HCT116 (cell line): ENCODE data around the gene DTNBP1. TPM values are rescaled to one million over a fixed set of nuclear protein-coding genes. Genes with fewer than 3 reads are reported as not detected.

Source experiments
- ATAC-seq: fragments of 200-7000 bp; cut with Tn5 transposase; 2 replicates; pipeline ENCODE4 v1.9.1; 2020; ENCODE audit warnings: mild to moderate bottlenecking, moderate library complexity
- BruUV-seq: library from RNA; stranded (reverse); fragments of 400-500 nt; replicated peaks from 2 replicates; lab custom pipeline; 2021; lab: Mats Ljungman, UMichigan
- CTCF ChIA-PET: fragments of 300-600 bp; sonication (Branson Sonifier 250); formaldehyde crosslinking; loops from one replicate; lab custom pipeline; 2021; ENCODE audit warnings: antibody characterized with exemption; lab: Charles Lee
- POLR2A ChIA-PET: fragments of 300-600, 350-600 bp; sonication (Branson Sonifier 250); formaldehyde crosslinking; loops from one replicate; lab custom pipeline; 2021; ENCODE audit warnings: antibody characterized with exemption; lab: Charles Lee
- RAD21 ChIA-PET, 2 experiments: fragments of 300-600 bp; sonication (Branson Sonifier 250); formaldehyde crosslinking; loops; one replicate each; lab custom pipeline; 2023; ENCODE audit warnings: low total read pairs in 2 of 2; ENCODE audit not compliant: uncharacterized antibody in 2 of 2, unreplicated experiment in 2 of 2, low non-redundant PET in 1 of 2; lab: Charles Lee
- DNase-seq: peaks from one replicate; pipeline ENCODE4 v3.0.0-alpha.2; 2010; ENCODE audit warnings: low read depth, low spot score
- H2AFZ ChIP-seq: fragments of 200-600 bp; shearing (Covaris generic), sonication (generic); 2 replicates; pipeline ENCODE4 v1.6.1; 2017; ENCODE audit warnings: low read depth, mixed run types, mixed read lengths, antibody characterized with exemption, low read length; ENCODE audit not compliant: poor library complexity, severe bottlenecking
- H3K27ac ChIP-seq: 2 replicates; pipeline ENCODE4 v1.5.1; 2012; ENCODE audit warnings: low read depth, low read length
- H3K27me3 ChIP-seq: fragments of 200-600 bp; sonication (generic); 2 replicates; pipeline ENCODE4 v1.6.1; 2016; ENCODE audit warnings: mixed run types, low read length, mixed read lengths; ENCODE audit not compliant: insufficient read depth
- H3K36me3 ChIP-seq, 2 experiments: fragments of 200-500 bp in 1 of 2; fragments of 200-600 bp in 1 of 2; sonication (Bioruptor generic) in 1 of 2; sonication (generic) in 1 of 2; 2 replicates each; pipeline versions ENCODE4 v1.5.1 to v1.6.1; 2014 to 2016; ENCODE audit warnings: low read length in 2 of 2, inconsistent platforms in 1 of 2, mixed read lengths in 1 of 2, mixed run types in 1 of 2; ENCODE audit not compliant: insufficient read depth in 2 of 2, control insufficient read depth in 1 of 2
- H3K4me1 ChIP-seq, 2 experiments: fragments of 200-600 bp in 1 of 2; sonication (generic) in 1 of 2; 2 replicates each; pipeline versions ENCODE4 v1.5.1 to v1.6.1; 2012 to 2017; ENCODE audit warnings: low read length in 2 of 2, inconsistent platforms in 1 of 2, mild to moderate bottlenecking in 1 of 2, mixed read lengths in 1 of 2, mixed run types in 1 of 2, moderate library complexity in 1 of 2; ENCODE audit not compliant: insufficient read depth in 2 of 2, control insufficient read depth in 1 of 2
- H3K4me2 ChIP-seq: fragments of 200-600 bp; sonication (generic); 2 replicates; pipeline ENCODE4 v1.6.1; 2017; ENCODE audit warnings: mixed run types, low read length, mixed read lengths
- H3K4me3 ChIP-seq, 2 experiments: fragments of 200-600 bp in 1 of 2; sonication (generic) in 1 of 2; replicated peaks in 1 of 2; 2 replicates each; pipeline ENCODE4 v1.5.1; 2011 to 2016; ENCODE audit warnings: low read length in 2 of 2, control low read depth in 1 of 2, low read depth in 1 of 2, mild to moderate bottlenecking in 1 of 2, mixed read lengths in 1 of 2, mixed run types in 1 of 2
- H3K79me2 ChIP-seq: fragments of 200-600 bp; sonication (generic); 2 replicates; pipeline ENCODE4 v1.6.1; 2017; ENCODE audit warnings: mild to moderate bottlenecking, mixed run types, low read length, moderate library complexity, mixed read lengths; ENCODE audit not compliant: insufficient read depth
- H3K9ac ChIP-seq: fragments of 200-600 bp; sonication (generic); 2 replicates; pipeline ENCODE4 v1.6.1; 2016; ENCODE audit warnings: low read length, mixed read lengths
- H3K9me2 ChIP-seq: fragments of 200-600 bp; sonication (generic), shearing (Covaris generic); 2 replicates; pipeline ENCODE4 v1.6.1; 2017; ENCODE audit warnings: mixed run types, mild to moderate bottlenecking, moderate library complexity; ENCODE audit not compliant: insufficient read depth
- H3K9me3 ChIP-seq, 2 experiments: fragments of 200-500 bp in 1 of 2; fragments of 200-600 bp in 1 of 2; sonication (Bioruptor generic) in 1 of 2; sonication (generic) in 1 of 2; 2 replicates each; pipeline ENCODE4 v1.6.1; 2014 to 2017; ENCODE audit warnings: low read length in 2 of 2, mixed read lengths in 2 of 2, inconsistent platforms in 1 of 2, low read depth in 1 of 2, mild to moderate bottlenecking in 1 of 2, mixed run types in 1 of 2, moderate library complexity in 1 of 2; ENCODE audit not compliant: control insufficient read depth in 1 of 2, insufficient read depth in 1 of 2
- H4K20me1 ChIP-seq: fragments of 200-600 bp; sonication (generic), shearing (Covaris generic); 2 replicates; pipeline ENCODE4 v1.6.1; 2017; ENCODE audit warnings: mixed run types, mild to moderate bottlenecking, moderate library complexity; ENCODE audit not compliant: insufficient read depth
- ATF3 ChIP-seq: IDR thresholded peaks from 2 replicates; pipeline ENCODE4 v1.6.1; 2012
- EZH2phosphoT487 ChIP-seq: fragments of 200-600 bp; IDR thresholded peaks from 2 replicates; pipeline ENCODE4 v1.6.1; 2018; ENCODE audit warnings: antibody characterized with exemption, borderline replicate concordance
- FOSL1 ChIP-seq: IDR thresholded peaks from 2 replicates; pipeline ENCODE4 v1.6.1; 2012; ENCODE audit warnings: low read depth
- SP1 ChIP-seq: IDR thresholded peaks from 2 replicates; pipeline ENCODE4 v1.6.1; 2012; ENCODE audit warnings: low read depth
- TCF7L2 ChIP-seq: IDR thresholded peaks from 2 replicates; pipeline ENCODE4 v1.7.0; 2011; ENCODE audit warnings: borderline replicate concordance, inconsistent platforms; ENCODE audit not compliant: insufficient read depth, insufficient read length; ENCODE audit errors: extremely low read depth
- ZFX ChIP-seq: fragments of 450-650 bp; IDR thresholded peaks from 2 replicates; pipeline ENCODE4 v1.6.1; 2017
- intact Hi-C: fragments of 100-400 bp; cut with micrococcal nuclease; formaldehyde crosslinking; loops from 2 replicates; pipeline ENCODE4 v1.10.0; 2022
- total RNA-seq: library from RNA; stranded (reverse); gene quantifications from one replicate; pipeline ENCODE4 v1.2.1, GENCODE V29; 2021; ENCODE audit not compliant: unreplicated experiment
- TF ChIP-seq, protein P1 (sequence below): IDR thresholded peaks from 2 replicates; pipeline ENCODE4 v1.6.1; 2012

DTNBP1 gene
- total RNA-seq, 1 experiment from 2014 or later, result 16.7 TPM

DNA sequence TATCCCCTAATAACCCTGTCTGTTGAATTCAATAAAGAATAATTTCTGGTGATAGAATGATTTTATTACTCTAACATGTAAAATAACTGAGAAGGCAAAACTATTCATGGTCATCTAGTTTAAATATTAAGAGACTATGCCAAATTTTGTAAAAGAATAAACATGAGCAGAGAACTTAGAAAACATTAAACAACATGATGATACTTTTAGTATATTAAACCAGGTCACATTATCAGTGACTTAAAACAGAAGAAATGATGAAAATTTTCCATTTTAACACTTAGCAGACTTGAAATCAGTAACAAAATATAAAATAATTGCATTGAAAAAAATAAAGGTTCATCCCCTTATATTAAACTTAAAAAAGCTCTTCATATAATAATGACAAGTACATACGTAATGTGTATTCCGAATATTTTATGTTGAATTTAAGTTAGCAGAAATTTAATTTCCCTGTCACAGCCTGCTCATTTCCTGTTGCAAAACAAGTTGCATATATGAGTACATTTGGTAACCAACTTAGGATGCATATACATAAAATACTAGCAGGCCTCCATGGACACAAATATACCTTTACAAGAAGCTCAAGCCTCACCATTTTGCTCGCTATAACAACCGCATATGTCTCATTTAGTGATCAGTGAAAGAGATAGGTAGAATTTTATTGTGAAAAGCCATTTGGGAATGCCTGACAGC is 40.6 kb downstream of the DTNBP1 start:
- Histone ChIP-seq H3K4me3 (no peak overlapping the region), H3K9ac (no peak overlapping the region), H3K9me3 (no peaks in the 10 kb centered on the region), H3K4me2 (no peak overlapping the region), H3K79me2 (no peaks in the 10 kb centered on the region), H3K4me1 (no peaks in the 10 kb centered on the region), H3K27me3 (no peaks in the 10 kb centered on the region), H3K36me3 (no peaks in the 10 kb centered on the region), H2AFZ (no peak overlapping the region), H3K27ac (no peak overlapping the region), H3K9me2 (no peaks in the 10 kb centered on the region), H4K20me1 (no peaks in the 10 kb centered on the region)
- ATAC-seq (no peak), DNase-seq (no peak)
- TF ChIP-seq, protein P1, sequence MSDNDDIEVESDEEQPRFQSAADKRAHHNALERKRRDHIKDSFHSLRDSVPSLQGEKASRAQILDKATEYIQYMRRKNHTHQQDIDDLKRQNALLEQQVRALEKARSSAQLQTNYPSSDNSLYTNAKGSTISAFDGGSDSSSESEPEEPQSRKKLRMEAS, result no peak
- no peak for TF ChIP-seq SP1
- TF ChIP-seq ZFX, result no peak
- no peak for TF ChIP-seq TCF7L2
- no peak for TF ChIP-seq ATF3
- intact Hi-C loops, result loop anchor here (2.0 to 10.0 kb wide), 3 partner anchors 367 to 1497 kb away; no protein-coding TSS in a partner anchor
- ChIA-PET CTCF (interaction anchor here (1.3 to 1.5 kb wide), 2 partner anchors 8 to 1578 kb away, joined by 3 to 8 read pairs; no protein-coding TSS in a partner anchor), POLR2A (no interaction called here), RAD21 (no interaction called here)
- no TSS peak for BruUV-seq

GRCh38 chr6:15621203-15622044 is 41.4 kb downstream of the DTNBP1 start:
- no peak overlapping the region for H3K4me2 ChIP-seq
- H3K4me1 ChIP-seq, result no peaks in the 10 kb centered on the region
- intact Hi-C loops, result loop anchor here (2.0 to 10.0 kb wide), 3 partner anchors 367 to 1497 kb away; no protein-coding TSS in a partner anchor
- no peaks in the 10 kb centered on the region for H3K79me2 ChIP-seq
- no peaks in the 10 kb centered on the region for H4K20me1 ChIP-seq
- H3K27me3 ChIP-seq, result no peaks in the 10 kb centered on the region
- H3K4me3 ChIP-seq, result no peak overlapping the region
- ATAC-seq (no peak), DNase-seq (no peak)
- H3K36me3 ChIP-seq, result no peaks in the 10 kb centered on the region
- no peaks in the 10 kb centered on the region for H3K9me2 ChIP-seq
- no peaks in the 10 kb centered on the region for H3K9me3 ChIP-seq
- RAD21 ChIA-PET, result no interaction called here
- H3K27ac ChIP-seq, result no peak overlapping the region
- BruUV-seq, result no TSS peak
- H2AFZ ChIP-seq, result no peak overlapping the region
- no peak overlapping the region for H3K9ac ChIP-seq
- POLR2A ChIA-PET, result no interaction called here
- TF ChIP-seq FOSL1 (no peak), TCF7L2 (no peak), EZH2phosphoT487 (no peak)
- CTCF ChIA-PET, result no interaction called here
